ENCODE results near the gene DCTN5. TPM values are rescaled to one million over a fixed set of nuclear protein-coding genes. Genes with fewer than 3 reads are reported as not detected.
A peak's percentile ranks its signal among the peaks of the same experiment; 100 is the strongest.
"Not testable (repeated sequence)": the region's sequence is repeated elsewhere in the genome, so short reads cannot be mapped to it uniquely, and the experiment has no call there.

The DCTN5 gene
- total RNA-seq, 6 donors from 2014 or later, result 19.8 to 48.6 (median 35.4) TPM

GRCh38 chr16:23597003-23597756 is 44.1 kb upstream of the DCTN5 start:
- no peak overlapping the region for H3K4me3 ChIP-seq
- 83 to 86% methylated on average over 11 of the region's 11 CpGs for WGBS, 2 donors
- peaks cover 0 to 23% (median 12%) of the 10 kb centered on the region in 4 donors for H3K36me3 ChIP-seq
- peaks cover 12 to 27% (median 17%) of the 10 kb centered on the region in 4 donors for H3K4me1 ChIP-seq
- ATAC-seq (ENCODE audit: low FRiP score in 2 of 2), result no peak
- H3K27ac ChIP-seq, result no peak overlapping the region
- TF ChIP-seq CTCF (IDR thresholded peaks at IDR 0.05), result peak in 1 of 6 experiments; percentile 6
- no peak for TF ChIP-seq POLR2AphosphoS5 (IDR thresholded peaks at IDR 0.05)
- H3K9me3 ChIP-seq, result no peaks in the 10 kb centered on the region
- H3K27me3 ChIP-seq, result no peaks in the 10 kb centered on the region
- no peak for DNase-seq

- DNase-seq (no peak), ATAC-seq (ENCODE audit: low FRiP score in 2 of 2) (no peak)
- no peak overlapping the region for H3K27ac ChIP-seq
- TF ChIP-seq POLR2A (IDR thresholded peaks at IDR 0.05) (no peak), CTCF (IDR thresholded peaks at IDR 0.05) (no peak), EP300 (IDR thresholded peaks at IDR 0.05) (no peak), POLR2AphosphoS5 (IDR thresholded peaks at IDR 0.05) (no peak)
- 79 to 85% methylated on average over 6 of the region's 6 CpGs for WGBS, 2 donors
- H3K4me1 ChIP-seq, result no peaks in the 10 kb centered on the region
- no peaks in the 10 kb centered on the region for H3K9me3 ChIP-seq
- no peak overlapping the region for H3K4me3 ChIP-seq
- H3K27me3 ChIP-seq, result no peaks in the 10 kb centered on the region
- peaks cover 0 to 61% (median 27%) of the 10 kb centered on the region in 4 donors for H3K36me3 ChIP-seq
These were observed 33.5 kb upstream of the DCTN5 start for GRCh38 chr16:23607726-23608125.

DNA sequence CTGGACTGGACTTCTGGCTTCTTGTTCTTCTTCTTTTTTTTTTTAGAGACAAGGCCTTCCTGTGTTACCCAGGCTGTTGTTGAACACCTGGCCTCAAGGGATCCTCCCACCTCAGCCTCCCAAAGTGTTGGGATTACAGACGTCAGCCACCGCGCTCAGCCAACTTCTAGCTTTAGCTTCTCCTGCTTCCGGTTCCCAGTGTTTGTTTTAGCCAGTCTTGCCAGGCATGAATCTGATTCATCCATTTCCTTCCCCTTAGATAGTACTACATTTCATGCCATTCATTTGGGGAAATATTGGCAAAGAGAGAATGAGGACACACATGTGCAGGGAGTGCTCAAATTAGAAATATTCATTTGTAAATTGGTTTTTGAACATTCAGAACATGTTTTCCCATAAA is 33.1 kb upstream of the DCTN5 start:
- Histone ChIP-seq H3K27ac (no peak overlapping the region), H3K27me3 (no peaks in the 10 kb centered on the region), H3K4me1 (no peaks in the 10 kb centered on the region), H3K9me3 (no peaks in the 10 kb centered on the region), H3K4me3 (no peak overlapping the region), H3K36me3 (peaks cover 0 to 61% (median 25%) of the 10 kb centered on the region in 4 donors)
- DNase-seq, result no peak
- TF ChIP-seq EP300 (IDR thresholded peaks at IDR 0.05), result no peak
- TF ChIP-seq POLR2AphosphoS5 (IDR thresholded peaks at IDR 0.05), result no peak
- TF ChIP-seq POLR2A (IDR thresholded peaks at IDR 0.05), result no peak
- no peak for TF ChIP-seq CTCF (IDR thresholded peaks at IDR 0.05)
- 65% methylated on average over 4 of the region's 4 CpGs for WGBS, 2 donors
- no peak for ATAC-seq (ENCODE audit: low FRiP score in 2 of 2)

DNA sequence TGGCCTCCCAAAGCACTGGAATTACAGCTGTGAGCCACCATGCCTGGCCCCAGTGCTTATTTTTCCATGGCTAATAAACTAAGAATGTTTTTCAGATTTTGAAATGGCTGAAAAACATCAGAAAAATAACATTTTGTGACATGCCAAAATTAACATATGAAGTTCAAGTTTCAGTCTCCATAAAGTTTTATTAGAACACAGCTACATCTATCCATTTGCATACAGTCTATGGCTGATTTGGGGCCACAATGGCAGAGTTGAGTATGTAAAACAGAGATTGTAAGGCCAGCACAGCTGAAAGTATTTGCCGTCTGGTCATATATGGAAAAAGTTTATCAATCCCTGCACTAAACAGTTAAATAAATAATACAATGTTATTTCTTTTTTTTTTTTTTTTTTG is 31.3 kb upstream of the DCTN5 start:
- WGBS, 2 donors, result 88 to 100% methylated on average over 1 of the region's 1 CpG

GRCh38 chr16:23610905-23611304 is 30.4 kb upstream of the DCTN5 start:
- not testable (repeated sequence) for H3K27ac ChIP-seq
- H3K36me3 ChIP-seq, result peaks cover 0 to 47% (median 16%) of the 10 kb centered on the region in 4 donors

More for the DNA sequence above, 31.3 kb upstream of the DCTN5 start:
- Histone ChIP-seq H3K4me1 (no peaks in the 10 kb centered on the region), H3K4me3 (no peak overlapping the region), H3K9me3 (no peaks in the 10 kb centered on the region), H3K27ac (no peak overlapping the region), H3K36me3 (peaks cover 0 to 56% (median 19%) of the 10 kb centered on the region in 4 donors), H3K27me3 (no peaks in the 10 kb centered on the region)
- no peak for DNase-seq
- no peak for ATAC-seq (ENCODE audit: low FRiP score in 2 of 2)
- TF ChIP-seq EP300 (IDR thresholded peaks at IDR 0.05) (no peak), POLR2A (IDR thresholded peaks at IDR 0.05) (no peak), POLR2AphosphoS5 (IDR thresholded peaks at IDR 0.05) (no peak), CTCF (IDR thresholded peaks at IDR 0.05) (no peak)

More at GRCh38 chr16:23610905-23611304, 30.4 kb upstream of the DCTN5 start:
- H3K4me3 ChIP-seq; H3K27me3 ChIP-seq; H3K4me1 ChIP-seq; ATAC-seq (ENCODE audit: low FRiP score in 2 of 2); H3K9me3 ChIP-seq; DNase-seq: not testable (repeated sequence)
- 86 to 99% methylated on average over 6 of the region's 6 CpGs for WGBS, 2 donors
